ENCODE results near the gene FAM13C. TPM values are rescaled to one million over a fixed set of nuclear protein-coding genes. Genes with fewer than 3 reads are reported as not detected.

FAM13C gene
- polyA plus RNA-seq, 1 of the 3 experiments (the other 2 are of a cell fraction) = 7.6 TPM

- no peaks in the 10 kb centered on the region; a peak in 2 of 4 replicates for H3K4me1 ChIP-seq (ENCODE audit: control insufficient read depth in 1 of 2, insufficient read depth in 2 of 2, low read depth in 1 of 2, low read length in 1 of 2)
- H3K4me3 ChIP-seq (ENCODE audit: low read depth in 2 of 2, low read length in 1 of 2) = no peak overlapping the region
- peaks cover 14 to 17% of the 10 kb centered on the region in 2 experiments for H3K36me3 ChIP-seq (replicated peaks in 1 of 2; ENCODE audit: control insufficient read depth in 1 of 2, insufficient read depth in 2 of 2, low read length in 1 of 2)
- H3K9me3 ChIP-seq = no peaks in the 10 kb centered on the region
- ChIA-PET CTCF (no interaction called here), POLR2A (no interaction called here)
- H3K27me3 ChIP-seq (ENCODE audit: insufficient read depth) = no peaks in the 10 kb centered on the region
- H3K4me2 ChIP-seq = no peak overlapping the region
- H3K9ac ChIP-seq = no peak overlapping the region
- WGBS (ENCODE audit: low lambda C conversion rate) = 92% methylated on average over 1 of the region's 1 CpG
- H3K9me2 ChIP-seq = no peaks in the 10 kb centered on the region
- no peaks in the 10 kb centered on the region for H3K79me2 ChIP-seq (ENCODE audit: insufficient read depth)
- H2AFZ ChIP-seq (ENCODE audit: low read depth) = no peak overlapping the region
- no peaks in the 10 kb centered on the region for H3F3A ChIP-seq (replicated peaks; ENCODE audit: insufficient read depth)
- DNase-seq = no peak
- no peaks in the 10 kb centered on the region for H4K20me1 ChIP-seq (ENCODE audit: insufficient read depth)
- H3K27ac ChIP-seq (ENCODE audit: low read depth in 2 of 2, low read length in 1 of 2) = no peak overlapping the region
- TF ChIP-seq TAF1 (IDR thresholded peaks at IDR 0.05; ENCODE audit: borderline replicate concordance, low read depth, low read length) = no peak
- TF ChIP-seq SIN3A (IDR thresholded peaks at IDR 0.05; ENCODE audit: borderline replicate concordance, low read depth, low read length) = no peak
- TF ChIP-seq FOXJ3 (CRISPR knock-in tag; IDR thresholded peaks at IDR 0.05) = no peak
These were observed 59.3 kb downstream of the FAM13C start for GRCh38 chr10:59303018-59303417.

- Histone ChIP-seq H3F3A (replicated peaks; ENCODE audit: insufficient read depth) (no peaks in the 10 kb centered on the region), H3K27ac (ENCODE audit: low read depth in 2 of 2, low read length in 1 of 2) (no peak overlapping the region), H3K9me3 (no peaks in the 10 kb centered on the region), H4K20me1 (ENCODE audit: insufficient read depth) (no peaks in the 10 kb centered on the region), H3K9me2 (no peaks in the 10 kb centered on the region), H3K4me2 (no peak overlapping the region), H2AFZ (ENCODE audit: low read depth) (no peak overlapping the region), H3K36me3 (replicated peaks in 1 of 2; ENCODE audit: control insufficient read depth in 1 of 2, insufficient read depth in 2 of 2, low read length in 1 of 2) (peaks cover 14 to 20% of the 10 kb centered on the region in 2 experiments), H3K4me1 (ENCODE audit: control insufficient read depth in 1 of 2, insufficient read depth in 2 of 2, low read depth in 1 of 2, low read length in 1 of 2) (no peaks in the 10 kb centered on the region; a peak in 2 of 4 replicates), H3K9ac (no peak overlapping the region), H3K79me2 (ENCODE audit: insufficient read depth) (no peaks in the 10 kb centered on the region), H3K27me3 (ENCODE audit: insufficient read depth) (no peaks in the 10 kb centered on the region), H3K4me3 (ENCODE audit: low read depth in 2 of 2, low read length in 1 of 2) (no peak overlapping the region)
- no peak for DNase-seq
- 89% methylated on average over 4 of the region's 4 CpGs for WGBS (ENCODE audit: low lambda C conversion rate)
- TF ChIP-seq RXRA (IDR thresholded peaks at IDR 0.05; ENCODE audit: borderline replicate concordance, low read depth) (no peak), SMC3 (IDR thresholded peaks at IDR 0.05; ENCODE audit: low read depth, low read length) (no peak), MXI1 (IDR thresholded peaks at IDR 0.05; ENCODE audit: low read depth, low read length) (no peak), EP300 (IDR thresholded peaks at IDR 0.05; ENCODE audit: borderline replicate concordance in 1 of 2, low read depth in 1 of 2, low read length in 1 of 2) (no peak), RFX5 (IDR thresholded peaks at IDR 0.05; ENCODE audit: low read length) (no peak), FOSL2 (IDR thresholded peaks at IDR 0.05; ENCODE audit: borderline replicate concordance, low read depth) (no peak), RAD21 (IDR thresholded peaks at IDR 0.05; ENCODE audit: low read length) (no peak), POLR2AphosphoS5 (IDR thresholded peaks at IDR 0.05; ENCODE audit: low read depth, low read length) (no peak), CTCF (IDR thresholded peaks at IDR 0.05) (no peak), IRF3 (IDR thresholded peaks at IDR 0.05; ENCODE audit: low read depth, low read length) (no peak), SIN3A (IDR thresholded peaks at IDR 0.05; ENCODE audit: borderline replicate concordance, low read depth, low read length) (no peak), GATA2 (CRISPR knock-in tag; IDR thresholded peaks at IDR 0.05) (no peak), GABPA (IDR thresholded peaks at IDR 0.05; ENCODE audit: low read depth) (no peak), PBX3 (IDR thresholded peaks at IDR 0.05) (no peak), CHD2 (IDR thresholded peaks at IDR 0.05; ENCODE audit: low read length, partially characterized antibody) (no peak), REST (IDR thresholded peaks at IDR 0.05; ENCODE audit: low read depth, low read length) (no peak), EZH2phosphoT487 (IDR thresholded peaks at IDR 0.05; ENCODE audit: borderline replicate concordance, low read depth) (no peak)
- CTCF ChIA-PET = no interaction called here
- POLR2A ChIA-PET = no interaction called here
These were observed 60.0 kb downstream of the FAM13C start for GRCh38 chr10:59302381-59302780.
